GM23248 (cell line): ENCODE results near the gene DIRAS2. TPM values are rescaled to one million over a fixed set of nuclear protein-coding genes. Genes with fewer than 3 reads are reported as not detected.
A peak's percentile ranks its signal among the peaks of the same experiment; 100 is the strongest.

ENCODE experiments used
- DNase-seq: peaks from one replicate; pipeline ENCODE4 v3.0.0-alpha.2; 2015
- H2AFZ ChIP-seq: fragments of 200-600 bp; sonication (generic); 2 replicates; pipeline ENCODE4 v1.6.1; 2016; ENCODE audit warnings: antibody characterized with exemption
- H3F3A ChIP-seq: fragments of 200-600 bp; sonication (generic); 2 replicates; pipeline ENCODE4 v1.6.1; 2016; ENCODE audit warnings: mild to moderate bottlenecking, antibody characterized with exemption, mixed run types; ENCODE audit not compliant: insufficient read depth
- H3K27ac ChIP-seq: fragments of 200-600 bp; sonication (generic); 2 replicates; pipeline ENCODE4 v1.5.1; 2016; ENCODE audit warnings: mild to moderate bottlenecking
- H3K27me3 ChIP-seq: fragments of 200-600 bp; sonication (generic); replicated peaks from 2 replicates; pipeline ENCODE4 v1.6.1; 2016; ENCODE audit warnings: mild to moderate bottlenecking; ENCODE audit not compliant: insufficient read depth
- H3K36me3 ChIP-seq: fragments of 200-600 bp; sonication (generic); 2 replicates; pipeline ENCODE4 v1.6.1; 2016; ENCODE audit warnings: low read depth, mild to moderate bottlenecking
- H3K4me1 ChIP-seq: fragments of 200-600 bp; sonication (generic); 2 replicates; pipeline ENCODE4 v1.6.1; 2016; ENCODE audit warnings: mild to moderate bottlenecking; ENCODE audit not compliant: insufficient read depth
- H3K4me2 ChIP-seq: fragments of 200-600 bp; sonication (generic); one replicate; pipeline ENCODE4 v1.6.1; 2016; ENCODE audit warnings: mild to moderate bottlenecking; ENCODE audit not compliant: unreplicated experiment
- H3K4me3 ChIP-seq: fragments of 200-600 bp; sonication (generic); 2 replicates; pipeline ENCODE4 v1.5.1; 2016; ENCODE audit warnings: mild to moderate bottlenecking
- H3K79me2 ChIP-seq: fragments of 200-600 bp; sonication (generic); 2 replicates; pipeline ENCODE4 v1.6.1; 2016; ENCODE audit warnings: mild to moderate bottlenecking; ENCODE audit not compliant: insufficient read depth
- H3K9ac ChIP-seq: fragments of 200-600 bp; sonication (generic); 2 replicates; pipeline ENCODE4 v1.6.1; 2016; ENCODE audit warnings: mild to moderate bottlenecking
- H3K9me2 ChIP-seq: fragments of 200-600 bp; sonication (generic); 2 replicates; pipeline ENCODE4 v1.6.1; 2016; ENCODE audit warnings: mixed run types, mild to moderate bottlenecking, moderate library complexity; ENCODE audit not compliant: insufficient read depth
- H3K9me3 ChIP-seq: fragments of 200-600 bp; sonication (generic); one replicate; pipeline ENCODE4 v1.6.1; 2017; ENCODE audit warnings: low read depth
- H4K20me1 ChIP-seq: fragments of 200-600 bp; sonication (generic); 2 replicates; pipeline ENCODE4 v1.6.0; 2016; ENCODE audit not compliant: insufficient read depth
- EZH2 ChIP-seq: fragments of 200-600 bp; sonication (generic); IDR thresholded peaks from 2 replicates; pipeline ENCODE4 v1.6.1; 2018; ENCODE audit warnings: antibody characterized with exemption, mild to moderate bottlenecking; ENCODE audit not compliant: insufficient read depth, poor library complexity, severe bottlenecking
- EZH2phosphoT487 ChIP-seq: fragments of 200-600 bp; sonication (generic); IDR thresholded peaks from 2 replicates; pipeline ENCODE4 v1.6.1; 2018; ENCODE audit warnings: antibody characterized with exemption, moderate library complexity, mild to moderate bottlenecking, low read depth; ENCODE audit not compliant: insufficient read depth
- WGBS, 2 experiments: methylation state at CpG; one replicate each; pipeline ENCODE4 v1.1.6; 2015 to 2017; ENCODE audit warnings: low lambda C conversion rate in 2 of 2, low coverage in 1 of 2; ENCODE audit errors: missing lambda C conversion rate in 2 of 2; 5-methylcytosine and 5-hydroxymethylcytosine counted together
- in situ Hi-C: fragments of 300-500 bp; cut with MboI; formaldehyde crosslinking; loops from 2 replicates; pipeline ENCODE4 v1.15.0; 2020
- polyA plus RNA-seq: library from polyadenylated mRNA; unstranded; fragments of >200 nt; fragmentation: Nextera tagmentation; extraction: Ambion mirVana; gene quantifications from 2 replicates; pipeline ENCODE4 v1.2.1, GENCODE V29; 2016
- total RNA-seq: library from RNA; depleted of rRNA; stranded (reverse); fragments of >200 nt; shearing (Covaris generic); gene quantifications from 2 replicates; pipeline ENCODE4 v1.2.3, GENCODE V29; 2014; rRNA removed

Gene DIRAS2, protein sequence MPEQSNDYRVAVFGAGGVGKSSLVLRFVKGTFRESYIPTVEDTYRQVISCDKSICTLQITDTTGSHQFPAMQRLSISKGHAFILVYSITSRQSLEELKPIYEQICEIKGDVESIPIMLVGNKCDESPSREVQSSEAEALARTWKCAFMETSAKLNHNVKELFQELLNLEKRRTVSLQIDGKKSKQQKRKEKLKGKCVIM
- not detected in 2 replicates for total RNA-seq
- polyA plus RNA-seq = not detected in 2 replicates

GRCh38 chr9:90642570-90643539 lies at the start of gene DIRAS2:
DIRAS2 (minus strand) TSS chr9:90642824; CDS start chr9:90613827, 28,997 bp downstream.
- TF ChIP-seq EZH2 = no peak
- TF ChIP-seq EZH2phosphoT487 = no peak
- Histone ChIP-seq H3K79me2 (no peaks in the 10 kb centered on the region), H3K9me2 (no peaks in the 10 kb centered on the region), H2AFZ (peak within 1 kb of the TSS; percentile 82), H3K36me3 (no peaks in the 10 kb centered on the region), H3K4me3 (peak within 1 kb of the TSS; percentile 70), H3K27me3 (0 out of 2 replicates have a peak, but pooled peaks cover 7% of the 10 kb centered on the region), H4K20me1 (no peaks in the 10 kb centered on the region), H3K4me2 (peak within 1 kb of the TSS; percentile 80), H3K9ac (no peak within 1 kb of the TSS), H3K4me1 (no peaks in the 10 kb centered on the region), H3K9me3 (no peaks in the 10 kb centered on the region), H3F3A (no peaks in the 10 kb centered on the region), H3K27ac (no peak within 1 kb of the TSS)
- WGBS, 2 experiments = 2 to 3% methylated on average over 49 to 52 of the region's 53 CpGs
- in situ Hi-C loops = no loop called here
- DNase-seq = peak; percentile 68

DNA sequence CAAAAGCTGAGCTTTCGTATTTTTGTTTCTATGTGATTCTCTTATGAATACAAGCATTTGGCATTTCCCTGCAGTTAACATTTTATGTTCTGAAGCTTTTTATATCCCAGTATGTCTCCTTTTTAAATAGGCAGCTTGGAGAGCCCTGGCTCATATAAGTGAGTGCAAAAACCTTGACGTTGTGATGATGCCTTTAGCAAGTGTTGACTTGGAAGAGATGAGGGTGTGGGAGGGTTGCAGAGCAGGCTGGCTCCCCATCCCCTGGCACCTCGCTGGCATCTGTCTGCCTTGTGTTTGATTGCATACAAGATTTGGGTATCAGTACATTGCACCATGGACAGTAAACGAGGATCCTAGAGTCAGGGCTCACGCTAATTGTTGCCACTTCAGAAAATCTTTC lies 42.1 kb upstream of the DIRAS2 start:
- H3K4me3 ChIP-seq = no peak overlapping the region
- no peaks in the 10 kb centered on the region for H4K20me1 ChIP-seq
- H3K79me2 ChIP-seq = no peaks in the 10 kb centered on the region
- no peak overlapping the region for H3K4me2 ChIP-seq
- no peak for DNase-seq
- H3K36me3 ChIP-seq = no peaks in the 10 kb centered on the region
- H3K9ac ChIP-seq = no peak overlapping the region
- no peak overlapping the region for H3K27ac ChIP-seq
- H2AFZ ChIP-seq = no peak overlapping the region
- H3K9me2 ChIP-seq = no peaks in the 10 kb centered on the region
- TF ChIP-seq EZH2 (no peak), EZH2phosphoT487 (no peak)
- H3K9me3 ChIP-seq = no peaks in the 10 kb centered on the region
- H3F3A ChIP-seq = no peaks in the 10 kb centered on the region
- in situ Hi-C loops = no loop called here
- WGBS, 2 experiments = 11 to 12% methylated on average over 5 of the region's 5 CpGs
- no peaks in the 10 kb centered on the region for H3K27me3 ChIP-seq
- H3K4me1 ChIP-seq = no peaks in the 10 kb centered on the region

DNA sequence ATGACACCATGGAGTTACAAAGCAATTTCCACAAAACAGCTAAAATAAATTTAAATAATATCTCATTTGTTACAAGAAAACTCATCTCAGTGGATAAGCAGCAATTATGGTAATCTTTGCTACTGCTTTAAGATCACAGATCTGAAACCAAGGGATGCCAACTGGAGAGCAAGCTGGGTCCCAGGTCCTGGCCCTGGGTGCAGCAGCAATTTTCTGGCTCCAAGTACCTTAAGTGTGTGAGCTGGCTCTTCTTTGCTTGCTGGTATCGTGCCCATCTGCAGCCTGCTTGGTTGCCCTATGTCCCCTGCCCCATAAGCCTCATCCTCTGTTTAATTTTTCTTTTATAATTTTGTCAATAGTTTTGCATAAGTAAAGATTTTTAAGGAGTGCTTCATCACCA lies 41.5 kb upstream of the DIRAS2 start:
- WGBS, 2 experiments = 26 to 28% methylated on average over 1 of the region's 1 CpG
- no peak overlapping the region for H2AFZ ChIP-seq
- H3K27ac ChIP-seq = no peak overlapping the region
- H3K9ac ChIP-seq = no peak overlapping the region
- H3K4me1 ChIP-seq = no peaks in the 10 kb centered on the region
- no peak for TF ChIP-seq EZH2phosphoT487
- no peaks in the 10 kb centered on the region for H4K20me1 ChIP-seq
- H3K9me2 ChIP-seq = no peaks in the 10 kb centered on the region
- H3K4me3 ChIP-seq = no peak overlapping the region
- DNase-seq = no peak
- H3K27me3 ChIP-seq = no peaks in the 10 kb centered on the region
- H3K4me2 ChIP-seq = no peak overlapping the region
- no peaks in the 10 kb centered on the region for H3K36me3 ChIP-seq
- no peaks in the 10 kb centered on the region for H3K9me3 ChIP-seq
- no peaks in the 10 kb centered on the region for H3F3A ChIP-seq
- in situ Hi-C loops = no loop called here
- H3K79me2 ChIP-seq = no peaks in the 10 kb centered on the region

DNA sequence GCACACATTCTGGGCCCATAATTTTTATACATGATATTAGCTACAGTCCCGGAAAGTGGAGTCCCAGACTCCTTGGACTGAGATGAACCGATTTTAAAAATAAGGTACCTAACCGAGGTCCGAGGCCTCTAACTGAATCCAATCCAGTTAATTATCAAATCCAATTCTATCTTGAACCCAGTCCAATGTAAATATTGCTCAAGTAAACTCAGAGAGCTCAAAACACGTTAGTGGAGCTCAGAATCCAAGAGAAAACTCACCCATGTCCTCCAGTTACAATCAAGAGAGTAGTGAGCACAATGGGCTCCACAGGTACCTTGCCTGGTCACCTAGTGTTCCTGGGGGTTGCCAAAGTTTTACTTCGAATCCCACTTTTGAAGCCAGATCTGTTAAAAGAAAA lies 37.9 kb upstream of the DIRAS2 start:
- no peak overlapping the region for H3K27ac ChIP-seq
- no peaks in the 10 kb centered on the region for H3K79me2 ChIP-seq
- no peaks in the 10 kb centered on the region for H3F3A ChIP-seq
- TF ChIP-seq EZH2 = no peak
- TF ChIP-seq EZH2phosphoT487 = no peak
- H2AFZ ChIP-seq = no peak overlapping the region
- H4K20me1 ChIP-seq = no peaks in the 10 kb centered on the region
- no peak overlapping the region for H3K4me3 ChIP-seq
- in situ Hi-C loops = no loop called here
- H3K36me3 ChIP-seq = no peaks in the 10 kb centered on the region
- no peaks in the 10 kb centered on the region for H3K4me1 ChIP-seq
- WGBS, 2 experiments = 20 to 21% methylated on average over 6 of the region's 6 CpGs
- no peak overlapping the region for H3K9ac ChIP-seq
- DNase-seq = no peak
- H3K9me3 ChIP-seq = no peaks in the 10 kb centered on the region
- no peaks in the 10 kb centered on the region for H3K27me3 ChIP-seq
- no peak overlapping the region for H3K4me2 ChIP-seq
- H3K9me2 ChIP-seq = no peaks in the 10 kb centered on the region
